Left kidney (tissue), 2 donors: Measurements from ENCODE around the gene ECHS1. TPM values are rescaled to one million over a fixed set of nuclear protein-coding genes. Genes with fewer than 3 reads are reported as not detected.
"Not testable (repeated sequence)": the region's sequence is repeated elsewhere in the genome, so short reads cannot be mapped to it uniquely, and the experiment has no call there.

ENCODE experiments used
- DNase-seq: peaks from one replicate; pipeline ENCODE4 v3.0.0-alpha.2; 2013
- polyA plus RNA-seq: library from polyadenylated mRNA; unstranded; fragments of 120-200 nt; gene quantifications from one replicate; pipeline ENCODE4 v1.2.1, GENCODE V29; 2013; ENCODE audit not compliant: insufficient read length

The ECHS1 gene
- polyA plus RNA-seq, 1 donor = 128 TPM

- no peak for DNase-seq
Measured at GRCh38 chr10:133325440-133326222, 47.5 kb downstream of the ECHS1 start.

- no peak for DNase-seq
Measured at GRCh38 chr10:133324857-133325260, 48.3 kb downstream of the ECHS1 start.

- no peak for DNase-seq
Measured at GRCh38 chr10:133324198-133324792, 48.9 kb downstream of the ECHS1 start.

- not testable (repeated sequence) for DNase-seq
Measured at GRCh38 chr10:133322064-133322709, 51.0 kb downstream of the ECHS1 start.

GRCh38 chr10:133320852-133321422 is 52.2 kb downstream of the ECHS1 start:
- DNase-seq = not testable (repeated sequence)

GRCh38 chr10:133318494-133319127 is 54.5 kb downstream of the ECHS1 start:
- DNase-seq = no peak

- no peak for DNase-seq
Measured at GRCh38 chr10:133316732-133317131, 56.4 kb downstream of the ECHS1 start.

GRCh38 chr10:133316266-133316665 is 56.9 kb downstream of the ECHS1 start:
- DNase-seq = no peak

GRCh38 chr10:133315847-133316246 is 57.3 kb downstream of the ECHS1 start:
- DNase-seq = no peak

GRCh38 chr10:133314911-133315310 is 58.2 kb downstream of the ECHS1 start:
- no peak for DNase-seq

- DNase-seq = no peak
Measured at GRCh38 chr10:133313192-133313591, 60.0 kb downstream of the ECHS1 start.

GRCh38 chr10:133312769-133313145 is 60.4 kb downstream of the ECHS1 start:
- no peak for DNase-seq

Other genes with a start within 250 kb of the ECHS1 start
- gene KNDC1, start 213.1 kb downstream of the ECHS1 start, polyA plus RNA-seq = 8.3 TPM
- gene UTF1, start 143.1 kb downstream of the ECHS1 start, polyA plus RNA-seq = not detected
- gene VENTX, start 135.5 kb downstream of the ECHS1 start, polyA plus RNA-seq = 0.18 TPM
- gene ADAM8, start 96.5 kb downstream of the ECHS1 start, polyA plus RNA-seq = 2.4 TPM
- 63.9 TPM for gene TUBGCP2, start 64.5 kb downstream of the ECHS1 start, polyA plus RNA-seq
- gene ZNF511, start 64.4 kb downstream of the ECHS1 start, polyA plus RNA-seq = 30.7 TPM
- 0.12 TPM for gene CALY, start 36.5 kb downstream of the ECHS1 start, polyA plus RNA-seq
- gene PRAP1, start 26.0 kb downstream of the ECHS1 start, polyA plus RNA-seq = 3.1 TPM
- gene FUOM, start 15.3 kb downstream of the ECHS1 start, polyA plus RNA-seq = 18.1 TPM
- 6.3 TPM for gene PAOX, start 5.9 kb upstream of the ECHS1 start, polyA plus RNA-seq
- gene MTG1, start 20.8 kb upstream of the ECHS1 start, polyA plus RNA-seq = 75.2 TPM
- 4.5 TPM for gene SPRN, start 51.3 kb upstream of the ECHS1 start, polyA plus RNA-seq
- gene SCART1, start 80.6 kb upstream of the ECHS1 start, polyA plus RNA-seq = 3.8 TPM
- gene CYP2E1, start 154.0 kb upstream of the ECHS1 start, polyA plus RNA-seq = 2.8 TPM
- gene SYCE1, start 192.2 kb upstream of the ECHS1 start, polyA plus RNA-seq = 0.42 TPM